ENCODE results near the gene NFATC1. TPM values are rescaled to one million over a fixed set of nuclear protein-coding genes. Genes with fewer than 3 reads are reported as not detected.

NFATC1 gene
- polyA plus RNA-seq, 1 donor from 2014 or later = 0.37 TPM

DNA sequence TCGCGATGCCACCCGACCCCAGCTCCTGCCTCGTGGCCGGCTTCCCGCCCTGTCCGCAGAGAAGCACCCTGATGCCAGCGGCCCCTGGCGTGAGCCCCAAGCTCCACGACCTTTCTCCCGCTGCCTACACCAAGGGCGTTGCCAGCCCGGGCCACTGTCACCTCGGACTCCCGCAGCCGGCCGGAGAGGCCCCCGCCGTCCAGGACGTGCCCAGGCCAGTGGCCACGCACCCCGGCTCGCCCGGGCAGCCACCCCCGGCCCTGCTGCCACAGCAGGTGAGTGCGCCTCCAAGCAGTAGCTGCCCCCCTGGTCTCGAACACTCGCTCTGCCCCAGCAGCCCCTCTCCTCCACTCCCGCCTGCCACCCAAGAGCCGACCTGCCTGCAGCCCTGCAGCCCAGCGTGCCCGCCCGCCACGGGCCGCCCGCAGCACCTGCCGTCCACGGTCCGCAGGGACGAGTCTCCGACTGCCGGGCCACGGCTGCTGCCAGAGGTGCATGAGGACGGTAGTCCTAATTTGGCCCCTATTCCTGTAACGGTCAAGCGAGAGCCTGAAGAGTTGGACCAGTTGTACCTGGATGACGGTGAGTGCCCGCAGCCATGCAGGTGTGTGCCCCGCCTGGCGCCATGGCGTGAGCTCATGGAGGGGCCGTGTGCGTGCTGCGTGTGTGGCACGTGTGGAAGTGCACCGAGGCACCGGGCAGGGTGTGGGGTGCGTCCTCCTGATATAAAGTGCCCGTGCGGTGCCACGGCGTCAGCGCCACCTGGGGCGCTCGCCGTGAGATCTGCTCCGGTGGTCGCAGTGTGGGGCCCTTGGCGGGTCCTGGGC is 90.8 kb downstream of the NFATC1 start:
- Histone ChIP-seq H3K27me3 (ENCODE audit: insufficient read depth, low read depth, low read length) (no peaks in the 10 kb centered on the region), H3K9ac (ENCODE audit: low read length) (no peak overlapping the region), H3K79me2 (replicated peaks; ENCODE audit: insufficient read depth, low read length) (no peaks in the 10 kb centered on the region), H3K9me3 (ENCODE audit: low read length) (no peaks in the 10 kb centered on the region), H3F3A (ENCODE audit: insufficient read depth, low read length, poor library complexity, severe bottlenecking) (no peaks in the 10 kb centered on the region), H3K4me2 (ENCODE audit: low read length) (no peak overlapping the region), H3K4me3 (ENCODE audit: low read length) (no peak overlapping the region), H4K20me1 (ENCODE audit: insufficient read depth) (no peaks in the 10 kb centered on the region), H3K9me2 (ENCODE audit: insufficient read depth, low read length) (no peaks in the 10 kb centered on the region), H2AFZ (ENCODE audit: low read depth, low read length) (no peak overlapping the region), H3K36me3 (ENCODE audit: insufficient read depth, low read length) (no peaks in the 10 kb centered on the region), H3K27ac (ENCODE audit: low read length) (no peak overlapping the region)
- no peak for TF ChIP-seq MXI1 (conservative IDR thresholded peaks at IDR 0.05; ENCODE audit: poor library complexity, severe bottlenecking)
- TF ChIP-seq TAF1 (IDR thresholded peaks at IDR 0.05; ENCODE audit: low read depth) = no peak
- TF ChIP-seq, protein P1, sequence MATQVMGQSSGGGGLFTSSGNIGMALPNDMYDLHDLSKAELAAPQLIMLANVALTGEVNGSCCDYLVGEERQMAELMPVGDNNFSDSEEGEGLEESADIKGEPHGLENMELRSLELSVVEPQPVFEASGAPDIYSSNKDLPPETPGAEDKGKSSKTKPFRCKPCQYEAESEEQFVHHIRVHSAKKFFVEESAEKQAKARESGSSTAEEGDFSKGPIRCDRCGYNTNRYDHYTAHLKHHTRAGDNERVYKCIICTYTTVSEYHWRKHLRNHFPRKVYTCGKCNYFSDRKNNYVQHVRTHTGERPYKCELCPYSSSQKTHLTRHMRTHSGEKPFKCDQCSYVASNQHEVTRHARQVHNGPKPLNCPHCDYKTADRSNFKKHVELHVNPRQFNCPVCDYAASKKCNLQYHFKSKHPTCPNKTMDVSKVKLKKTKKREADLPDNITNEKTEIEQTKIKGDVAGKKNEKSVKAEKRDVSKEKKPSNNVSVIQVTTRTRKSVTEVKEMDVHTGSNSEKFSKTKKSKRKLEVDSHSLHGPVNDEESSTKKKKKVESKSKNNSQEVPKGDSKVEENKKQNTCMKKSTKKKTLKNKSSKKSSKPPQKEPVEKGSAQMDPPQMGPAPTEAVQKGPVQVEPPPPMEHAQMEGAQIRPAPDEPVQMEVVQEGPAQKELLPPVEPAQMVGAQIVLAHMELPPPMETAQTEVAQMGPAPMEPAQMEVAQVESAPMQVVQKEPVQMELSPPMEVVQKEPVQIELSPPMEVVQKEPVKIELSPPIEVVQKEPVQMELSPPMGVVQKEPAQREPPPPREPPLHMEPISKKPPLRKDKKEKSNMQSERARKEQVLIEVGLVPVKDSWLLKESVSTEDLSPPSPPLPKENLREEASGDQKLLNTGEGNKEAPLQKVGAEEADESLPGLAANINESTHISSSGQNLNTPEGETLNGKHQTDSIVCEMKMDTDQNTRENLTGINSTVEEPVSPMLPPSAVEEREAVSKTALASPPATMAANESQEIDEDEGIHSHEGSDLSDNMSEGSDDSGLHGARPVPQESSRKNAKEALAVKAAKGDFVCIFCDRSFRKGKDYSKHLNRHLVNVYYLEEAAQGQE (IDR thresholded peaks at IDR 0.05; ENCODE audit: borderline replicate concordance) = no peak
- no peak for TF ChIP-seq EZH2 (IDR thresholded peaks at IDR 0.05; ENCODE audit: borderline replicate concordance, insufficient read depth, low read length, poor library complexity, severe bottlenecking)
- no peak for TF ChIP-seq EP300 (conservative IDR thresholded peaks at IDR 0.05; ENCODE audit: poor library complexity, severe bottlenecking)

DNA sequence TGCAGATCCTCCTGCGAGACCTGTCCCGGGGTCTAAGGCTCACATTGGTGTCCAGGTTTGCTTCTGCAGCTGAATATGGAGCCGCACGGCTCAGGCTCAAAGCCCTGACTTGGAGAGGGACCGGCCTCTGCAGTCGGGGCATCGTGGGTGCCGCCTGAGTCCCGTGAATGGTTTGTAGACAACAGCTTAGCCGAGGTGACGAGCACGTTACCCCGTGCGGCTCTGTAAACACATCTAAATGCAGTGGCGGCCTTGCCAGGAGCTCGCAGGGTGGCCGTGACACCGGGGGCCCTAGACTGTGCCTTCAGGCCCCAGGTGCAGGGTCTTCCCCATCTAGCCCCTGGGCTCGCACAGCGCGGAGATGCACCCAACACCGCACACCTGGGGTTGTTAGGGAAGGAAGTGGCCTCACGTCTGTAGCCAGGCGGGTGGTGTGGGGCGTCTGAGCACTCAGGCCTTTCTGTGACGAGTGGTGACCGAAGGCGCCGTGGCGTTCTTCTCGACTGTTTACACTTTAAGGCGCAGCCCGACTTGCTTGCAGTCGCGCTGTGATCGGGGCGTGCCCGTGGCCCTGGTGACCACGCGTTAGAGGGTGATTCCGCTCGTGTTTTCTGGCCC is 91.6 kb downstream of the NFATC1 start:
- H3K9ac ChIP-seq (ENCODE audit: low read length) = no peak overlapping the region
- no peaks in the 10 kb centered on the region for H3K27me3 ChIP-seq (ENCODE audit: insufficient read depth, low read depth, low read length)
- TF ChIP-seq EP300 (conservative IDR thresholded peaks at IDR 0.05; ENCODE audit: poor library complexity, severe bottlenecking) = no peak
- TF ChIP-seq, protein P2, sequence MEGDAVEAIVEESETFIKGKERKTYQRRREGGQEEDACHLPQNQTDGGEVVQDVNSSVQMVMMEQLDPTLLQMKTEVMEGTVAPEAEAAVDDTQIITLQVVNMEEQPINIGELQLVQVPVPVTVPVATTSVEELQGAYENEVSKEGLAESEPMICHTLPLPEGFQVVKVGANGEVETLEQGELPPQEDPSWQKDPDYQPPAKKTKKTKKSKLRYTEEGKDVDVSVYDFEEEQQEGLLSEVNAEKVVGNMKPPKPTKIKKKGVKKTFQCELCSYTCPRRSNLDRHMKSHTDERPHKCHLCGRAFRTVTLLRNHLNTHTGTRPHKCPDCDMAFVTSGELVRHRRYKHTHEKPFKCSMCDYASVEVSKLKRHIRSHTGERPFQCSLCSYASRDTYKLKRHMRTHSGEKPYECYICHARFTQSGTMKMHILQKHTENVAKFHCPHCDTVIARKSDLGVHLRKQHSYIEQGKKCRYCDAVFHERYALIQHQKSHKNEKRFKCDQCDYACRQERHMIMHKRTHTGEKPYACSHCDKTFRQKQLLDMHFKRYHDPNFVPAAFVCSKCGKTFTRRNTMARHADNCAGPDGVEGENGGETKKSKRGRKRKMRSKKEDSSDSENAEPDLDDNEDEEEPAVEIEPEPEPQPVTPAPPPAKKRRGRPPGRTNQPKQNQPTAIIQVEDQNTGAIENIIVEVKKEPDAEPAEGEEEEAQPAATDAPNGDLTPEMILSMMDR (IDR thresholded peaks at IDR 0.05; ENCODE audit: poor library complexity, severe bottlenecking) = no peak
- no peak for TF ChIP-seq POLR2AphosphoS5 (IDR thresholded peaks at IDR 0.05)
- no peak for TF ChIP-seq MXI1 (conservative IDR thresholded peaks at IDR 0.05; ENCODE audit: poor library complexity, severe bottlenecking)
- TF ChIP-seq EZH2 (IDR thresholded peaks at IDR 0.05; ENCODE audit: borderline replicate concordance, insufficient read depth, low read length, poor library complexity, severe bottlenecking) = no peak
- no peak for TF ChIP-seq SMC3 (conservative IDR thresholded peaks at IDR 0.05; ENCODE audit: poor library complexity)
- no peak for TF ChIP-seq RAD21 (conservative IDR thresholded peaks at IDR 0.05)
- TF ChIP-seq TAF1 (IDR thresholded peaks at IDR 0.05; ENCODE audit: low read depth) = no peak
- H3K4me2 ChIP-seq (ENCODE audit: low read length) = no peak overlapping the region
- H3K4me3 ChIP-seq (ENCODE audit: low read length) = no peak overlapping the region
- no peaks in the 10 kb centered on the region for H3K79me2 ChIP-seq (replicated peaks; ENCODE audit: insufficient read depth, low read length)
- H2AFZ ChIP-seq (ENCODE audit: low read depth, low read length) = no peak overlapping the region
- H3K27ac ChIP-seq (ENCODE audit: low read length) = no peak overlapping the region
- no peaks in the 10 kb centered on the region for H3F3A ChIP-seq (ENCODE audit: insufficient read depth, low read length, poor library complexity, severe bottlenecking)
- H3K9me2 ChIP-seq (ENCODE audit: insufficient read depth, low read length) = no peaks in the 10 kb centered on the region
- no peaks in the 10 kb centered on the region for H3K36me3 ChIP-seq (ENCODE audit: insufficient read depth, low read length)
- H3K9me3 ChIP-seq (ENCODE audit: low read length) = no peaks in the 10 kb centered on the region
- H4K20me1 ChIP-seq (ENCODE audit: insufficient read depth) = no peaks in the 10 kb centered on the region
